ENCODE results near the gene ACER1. TPM values are rescaled to one million over a fixed set of nuclear protein-coding genes. Genes with fewer than 3 reads are reported as not detected.
A peak's percentile ranks its signal among the peaks of the same experiment; 100 is the strongest.

Gene ACER1, protein sequence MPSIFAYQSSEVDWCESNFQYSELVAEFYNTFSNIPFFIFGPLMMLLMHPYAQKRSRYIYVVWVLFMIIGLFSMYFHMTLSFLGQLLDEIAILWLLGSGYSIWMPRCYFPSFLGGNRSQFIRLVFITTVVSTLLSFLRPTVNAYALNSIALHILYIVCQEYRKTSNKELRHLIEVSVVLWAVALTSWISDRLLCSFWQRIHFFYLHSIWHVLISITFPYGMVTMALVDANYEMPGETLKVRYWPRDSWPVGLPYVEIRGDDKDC
- not detected for total RNA-seq (ENCODE audit: unreplicated experiment)
- long read RNA-seq: 0 reads

DNA sequence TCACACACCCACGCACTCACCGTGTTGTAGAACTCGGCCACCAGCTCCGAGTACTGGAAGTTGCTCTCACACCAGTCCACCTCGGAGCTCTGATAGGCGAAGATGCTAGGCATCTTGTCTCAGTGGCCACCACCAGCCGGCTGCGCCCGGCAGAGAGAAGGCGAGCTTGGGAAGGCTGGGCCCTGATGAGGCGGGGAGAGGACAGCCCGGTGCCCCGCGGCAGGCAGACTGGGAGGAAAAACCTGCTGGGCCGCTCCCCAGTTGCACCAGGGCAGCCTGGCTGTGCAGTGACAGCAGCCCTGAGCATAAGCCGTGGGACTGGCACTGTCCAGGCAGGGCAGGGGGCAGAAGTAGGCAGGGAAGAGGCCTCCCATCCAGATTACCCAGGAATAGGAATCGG, at the start of gene ACER1:
Gene ACER1, minus strand, starts transcription at position 174 of the 400 bp plus-strand sequence. Its CDS starts 61 bp downstream, at position 113.
- no peaks in the 10 kb centered on the region for H3K27me3 Mint-ChIP-seq (ENCODE audit: unreplicated experiment)
- H3K9me3 Mint-ChIP-seq (ENCODE audit: unreplicated experiment): no peaks in the 10 kb centered on the region
- H3K36me3 Mint-ChIP-seq (ENCODE audit: low read depth, unreplicated experiment): no peaks in the 10 kb centered on the region
- TF ChIP-seq, protein P1, sequence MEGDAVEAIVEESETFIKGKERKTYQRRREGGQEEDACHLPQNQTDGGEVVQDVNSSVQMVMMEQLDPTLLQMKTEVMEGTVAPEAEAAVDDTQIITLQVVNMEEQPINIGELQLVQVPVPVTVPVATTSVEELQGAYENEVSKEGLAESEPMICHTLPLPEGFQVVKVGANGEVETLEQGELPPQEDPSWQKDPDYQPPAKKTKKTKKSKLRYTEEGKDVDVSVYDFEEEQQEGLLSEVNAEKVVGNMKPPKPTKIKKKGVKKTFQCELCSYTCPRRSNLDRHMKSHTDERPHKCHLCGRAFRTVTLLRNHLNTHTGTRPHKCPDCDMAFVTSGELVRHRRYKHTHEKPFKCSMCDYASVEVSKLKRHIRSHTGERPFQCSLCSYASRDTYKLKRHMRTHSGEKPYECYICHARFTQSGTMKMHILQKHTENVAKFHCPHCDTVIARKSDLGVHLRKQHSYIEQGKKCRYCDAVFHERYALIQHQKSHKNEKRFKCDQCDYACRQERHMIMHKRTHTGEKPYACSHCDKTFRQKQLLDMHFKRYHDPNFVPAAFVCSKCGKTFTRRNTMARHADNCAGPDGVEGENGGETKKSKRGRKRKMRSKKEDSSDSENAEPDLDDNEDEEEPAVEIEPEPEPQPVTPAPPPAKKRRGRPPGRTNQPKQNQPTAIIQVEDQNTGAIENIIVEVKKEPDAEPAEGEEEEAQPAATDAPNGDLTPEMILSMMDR (IDR thresholded peaks at IDR 0.05; ENCODE audit: unreplicated experiment): no peak
- no peak for DNase-seq (ENCODE audit: low spot score)
- no peaks in the 10 kb centered on the region for H3K4me1 Mint-ChIP-seq (ENCODE audit: unreplicated experiment)
- H3K27ac Mint-ChIP-seq (ENCODE audit: unreplicated experiment): no peak within 1 kb of the TSS
- H3K4me3 Mint-ChIP-seq (ENCODE audit: unreplicated experiment): no peak within 1 kb of the TSS

DNA sequence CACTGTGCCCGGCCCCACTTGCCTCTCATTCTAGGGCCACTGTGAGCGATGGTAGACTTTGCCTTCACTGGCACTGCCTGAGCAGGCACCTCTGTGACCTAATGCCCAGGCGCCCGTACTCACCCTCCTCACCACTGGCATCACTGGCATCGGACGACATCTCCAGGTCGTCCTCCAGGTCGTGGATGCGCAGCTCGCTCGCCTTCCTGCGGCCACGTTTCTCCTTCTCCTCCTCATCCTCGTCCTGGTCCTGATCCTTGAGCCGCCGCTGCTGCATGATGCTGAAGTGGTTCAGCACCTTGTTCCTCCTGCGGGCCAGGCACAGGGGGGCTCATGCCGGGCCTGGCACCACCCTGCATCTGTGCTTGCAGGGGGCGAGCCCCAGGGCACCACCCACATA, 49.8 kb upstream of the ACER1 start:
- Mint-ChIP-seq H3K36me3 (ENCODE audit: low read depth, unreplicated experiment) (peaks cover 47% of the 10 kb centered on the region), H3K4me1 (ENCODE audit: unreplicated experiment) (no peaks in the 10 kb centered on the region)

DNA sequence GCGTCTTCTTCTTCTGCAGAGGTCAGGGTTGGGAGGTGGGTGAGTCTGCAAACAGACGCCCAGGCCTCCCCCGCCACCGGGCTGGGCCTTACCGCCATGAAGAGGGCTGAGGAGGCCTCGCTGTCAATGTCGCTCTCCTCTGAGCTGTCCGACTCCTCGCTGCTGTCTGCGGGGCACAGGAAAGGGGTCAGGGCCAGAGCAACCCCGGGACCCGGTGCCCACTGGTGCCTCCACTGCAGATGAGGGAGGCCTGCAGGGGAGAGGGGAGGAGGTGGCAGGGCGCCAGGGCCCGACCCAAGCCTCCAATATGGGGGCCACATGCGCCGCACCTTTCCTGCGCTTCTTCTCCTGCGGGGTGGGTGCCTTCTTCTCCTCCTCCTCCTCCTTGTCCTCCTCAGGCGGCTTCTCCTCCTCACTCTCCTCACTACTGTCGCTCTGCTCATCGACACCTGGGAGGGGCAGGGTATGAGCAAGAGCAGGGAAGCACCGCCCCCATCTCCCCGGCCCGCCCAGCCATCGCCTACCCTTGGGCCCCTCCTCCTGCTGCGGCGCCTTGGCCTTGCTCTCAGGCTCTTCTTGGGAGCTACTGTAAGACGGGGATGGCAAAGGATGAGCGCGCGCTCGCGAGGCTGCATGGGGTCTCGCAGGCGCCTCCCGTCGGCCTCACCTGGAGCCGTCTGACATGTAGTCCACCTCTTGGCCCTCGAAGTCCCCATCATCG, 47.8 kb upstream of the ACER1 start:
- Mint-ChIP-seq H3K27me3 (ENCODE audit: unreplicated experiment) (peaks cover 6% of the 10 kb centered on the region), H3K9me3 (ENCODE audit: unreplicated experiment) (no peaks in the 10 kb centered on the region), H3K4me1 (ENCODE audit: unreplicated experiment) (no peaks in the 10 kb centered on the region), H3K27ac (ENCODE audit: unreplicated experiment) (no peak overlapping the region), H3K36me3 (ENCODE audit: low read depth, unreplicated experiment) (peaks cover 45% of the 10 kb centered on the region), H3K4me3 (ENCODE audit: unreplicated experiment) (no peak overlapping the region)
- DNase-seq (ENCODE audit: low spot score): no peak
- TF ChIP-seq, protein P1 (IDR thresholded peaks at IDR 0.05; ENCODE audit: unreplicated experiment): no peak

More for the DNA sequence above, 49.8 kb upstream of the ACER1 start:
- no peaks in the 10 kb centered on the region for H3K9me3 Mint-ChIP-seq (ENCODE audit: unreplicated experiment)
- TF ChIP-seq, protein P1 (IDR thresholded peaks at IDR 0.05; ENCODE audit: unreplicated experiment): no peak
- no peak for DNase-seq (ENCODE audit: low spot score)
- H3K27me3 Mint-ChIP-seq (ENCODE audit: unreplicated experiment): peaks cover 6% of the 10 kb centered on the region
- H3K4me3 Mint-ChIP-seq (ENCODE audit: unreplicated experiment): peak overlapping the region; percentile 58
- no peak overlapping the region for H3K27ac Mint-ChIP-seq (ENCODE audit: unreplicated experiment)

DNA sequence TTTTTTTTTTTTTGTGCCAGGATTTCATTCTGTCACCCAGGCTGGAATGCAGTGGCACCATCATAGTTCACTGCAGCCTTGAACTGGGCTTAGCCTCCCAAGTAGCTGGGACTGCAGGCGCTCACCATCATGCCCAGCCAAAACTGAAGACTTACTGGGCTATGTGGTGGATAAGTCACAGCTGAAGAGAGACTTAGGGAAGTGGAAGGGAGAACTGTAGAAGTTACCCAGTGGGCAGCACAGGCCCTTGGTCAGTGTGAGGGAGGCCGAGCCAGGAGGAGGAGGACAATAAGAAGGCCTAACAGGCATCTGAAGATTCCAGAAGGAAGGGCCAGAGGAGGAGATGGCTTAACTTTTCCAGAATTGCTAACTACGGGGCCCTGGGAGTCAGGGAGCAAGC, 46.3 kb upstream of the ACER1 start:
- Mint-ChIP-seq H3K4me3 (ENCODE audit: unreplicated experiment) (peak overlapping the region; percentile 85), H3K9me3 (ENCODE audit: unreplicated experiment) (no peaks in the 10 kb centered on the region), H3K27ac (ENCODE audit: unreplicated experiment) (no peak overlapping the region), H3K27me3 (ENCODE audit: unreplicated experiment) (peaks cover 6% of the 10 kb centered on the region), H3K4me1 (ENCODE audit: unreplicated experiment) (no peaks in the 10 kb centered on the region), H3K36me3 (ENCODE audit: low read depth, unreplicated experiment) (peaks cover 35% of the 10 kb centered on the region)
- no peak for DNase-seq (ENCODE audit: low spot score)
- TF ChIP-seq, protein P1 (IDR thresholded peaks at IDR 0.05; ENCODE audit: unreplicated experiment): no peak

DNA sequence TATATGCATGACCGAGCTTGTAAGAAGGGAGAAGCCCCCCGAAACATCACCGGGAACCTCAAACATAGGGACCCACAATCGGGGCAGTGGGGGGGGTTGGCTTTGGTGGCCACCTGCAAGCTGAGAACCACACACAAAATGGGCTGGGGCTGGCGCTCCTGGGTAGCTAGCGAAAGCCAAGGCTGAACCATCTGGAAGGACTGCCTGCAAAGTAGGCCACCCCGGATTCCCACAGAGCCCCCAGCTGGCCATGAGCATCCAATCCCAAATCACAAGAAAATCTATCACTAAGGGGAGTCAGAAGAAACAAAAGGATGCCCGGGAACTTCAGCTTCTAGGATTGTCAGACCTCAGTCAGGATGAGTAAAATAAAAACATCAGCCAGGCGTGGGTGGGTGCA, 45.1 kb upstream of the ACER1 start:
- TF ChIP-seq, protein P1 (IDR thresholded peaks at IDR 0.05; ENCODE audit: unreplicated experiment): no peak
- H3K36me3 Mint-ChIP-seq (ENCODE audit: low read depth, unreplicated experiment): peaks cover 39% of the 10 kb centered on the region
- no peak overlapping the region for H3K4me3 Mint-ChIP-seq (ENCODE audit: unreplicated experiment)
- H3K27me3 Mint-ChIP-seq (ENCODE audit: unreplicated experiment): peaks cover 9% of the 10 kb centered on the region
- no peaks in the 10 kb centered on the region for H3K9me3 Mint-ChIP-seq (ENCODE audit: unreplicated experiment)
- peaks cover 3% of the 10 kb centered on the region for H3K4me1 Mint-ChIP-seq (ENCODE audit: unreplicated experiment)
- no peak overlapping the region for H3K27ac Mint-ChIP-seq (ENCODE audit: unreplicated experiment)
- no peak for DNase-seq (ENCODE audit: low spot score)
